GM21515 (cell line): ENCODE data around the gene OTOGL.
"Not testable (repeated sequence)": the region's sequence is repeated elsewhere in the genome, so short reads cannot be mapped to it uniquely, and the experiment has no call there.

Experiments used
- ATAC-seq: cut with Tn5 transposase; IDR thresholded peaks from one replicate; pipeline ENCODE4 v1.9.1; 2021; ENCODE audit not compliant: unreplicated experiment

OTOGL gene

DNA sequence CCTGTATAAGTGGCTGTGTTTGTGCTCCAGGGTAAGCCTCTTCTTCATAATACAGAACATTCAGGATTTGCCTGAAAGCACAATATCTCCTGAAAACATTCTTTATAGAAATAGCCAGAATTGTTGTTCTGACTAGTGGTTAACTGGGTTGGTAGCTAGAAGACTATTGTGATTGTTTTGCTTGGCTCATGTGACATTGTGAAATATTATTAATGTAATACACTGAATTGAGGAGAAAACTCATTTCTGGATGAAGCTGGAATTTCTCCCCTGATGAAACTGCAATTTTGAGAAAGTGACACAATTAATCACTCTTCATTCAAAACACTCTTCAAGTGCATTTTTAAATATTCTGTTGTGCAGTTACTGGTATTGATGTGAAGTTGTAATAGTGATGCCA lies 172.4 kb downstream of the OTOGL start:
- no peak for ATAC-seq

GRCh38 chr12:80272387-80272915 lies 173.1 kb downstream of the OTOGL start:
- ATAC-seq: no peak

GRCh38 chr12:80273144-80273543 lies 173.8 kb downstream of the OTOGL start:
- no peak for ATAC-seq

DNA sequence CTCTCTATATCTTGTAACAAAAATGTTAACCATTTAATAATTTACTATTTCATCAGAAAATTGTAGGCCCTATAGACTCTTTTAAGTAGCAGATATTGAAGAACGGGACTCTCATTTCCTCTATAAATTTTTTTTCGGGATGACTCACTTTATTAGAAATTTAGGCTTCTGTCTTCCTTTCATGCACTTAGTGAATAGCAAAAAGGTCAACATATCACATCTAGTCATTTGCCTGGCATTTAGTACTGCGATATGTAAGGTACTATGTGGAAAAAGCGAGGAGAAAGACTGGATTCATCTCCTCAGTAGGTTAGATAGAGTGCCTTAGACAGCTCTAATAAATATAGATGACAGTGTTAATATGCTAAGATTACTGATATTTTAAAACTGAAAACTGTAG lies 178.4 kb downstream of the OTOGL start:
- no peak for ATAC-seq

DNA sequence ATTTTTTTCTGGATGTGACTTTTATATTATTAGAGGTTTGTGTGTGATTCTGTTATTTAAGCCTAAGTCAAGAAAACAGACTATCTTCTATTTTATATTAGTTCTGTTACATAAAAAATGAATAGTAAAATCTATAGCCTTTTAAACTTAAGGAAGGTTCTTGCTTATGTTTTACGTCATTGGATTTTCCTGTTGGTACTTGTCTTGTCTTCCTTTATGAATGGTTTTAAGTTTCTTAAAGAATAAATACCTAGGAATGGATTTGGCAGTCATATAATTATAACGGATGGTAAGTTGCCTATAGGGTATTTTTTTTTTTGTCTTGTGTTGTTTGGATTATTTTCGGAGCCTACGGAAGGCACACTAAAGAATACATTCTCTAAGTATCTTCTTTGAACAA lies 182.9 kb downstream of the OTOGL start:
- ATAC-seq: no peak

GRCh38 chr12:80282761-80283160 lies 183.4 kb downstream of the OTOGL start:
- no peak for ATAC-seq

GRCh38 chr12:80291108-80291754 lies 191.9 kb downstream of the OTOGL start:
- ATAC-seq: peak; percentile 49

DNA sequence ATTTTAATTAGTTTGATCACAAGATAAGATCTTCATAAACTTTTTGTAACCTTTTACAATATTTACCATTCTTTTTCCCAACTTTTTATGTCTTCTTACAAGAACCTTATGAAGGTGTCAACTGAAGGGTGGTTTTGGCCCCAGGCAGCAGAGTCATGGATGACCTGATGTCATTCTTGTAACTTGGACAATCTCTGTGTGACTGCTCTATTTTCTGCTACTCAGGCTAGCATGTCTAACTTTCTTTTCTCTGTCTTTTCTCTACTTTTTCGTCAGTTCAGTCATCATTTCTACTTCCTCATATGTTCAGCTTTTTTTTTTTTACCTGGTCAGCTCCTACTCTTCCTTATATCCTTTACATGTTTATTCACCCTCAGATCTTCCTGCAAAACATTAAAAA lies 194.0 kb downstream of the OTOGL start:
- ATAC-seq: peak; percentile 58

DNA sequence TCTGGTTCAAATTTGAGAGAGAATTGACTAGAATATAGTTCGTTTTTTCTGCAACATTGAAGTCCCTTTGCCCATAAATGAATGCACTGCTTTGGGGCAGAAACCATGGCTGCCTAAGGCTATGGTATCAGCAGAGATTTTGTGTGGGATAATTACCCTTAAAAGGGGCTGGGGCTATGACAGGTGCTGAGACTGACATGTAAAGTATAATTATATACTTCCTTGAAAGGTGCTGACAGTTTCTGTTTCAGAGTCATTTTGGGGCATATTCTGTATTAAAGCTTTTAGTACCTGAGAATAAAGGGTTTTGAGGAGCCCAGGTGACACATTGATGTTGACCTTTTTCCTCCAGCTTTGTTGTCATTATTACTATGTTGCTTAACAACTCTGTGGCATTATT lies 194.4 kb downstream of the OTOGL start:
- peak; percentile 84 for ATAC-seq

GRCh38 chr12:80299219-80299618 lies 199.9 kb downstream of the OTOGL start:
- ATAC-seq: peak; percentile 38

DNA sequence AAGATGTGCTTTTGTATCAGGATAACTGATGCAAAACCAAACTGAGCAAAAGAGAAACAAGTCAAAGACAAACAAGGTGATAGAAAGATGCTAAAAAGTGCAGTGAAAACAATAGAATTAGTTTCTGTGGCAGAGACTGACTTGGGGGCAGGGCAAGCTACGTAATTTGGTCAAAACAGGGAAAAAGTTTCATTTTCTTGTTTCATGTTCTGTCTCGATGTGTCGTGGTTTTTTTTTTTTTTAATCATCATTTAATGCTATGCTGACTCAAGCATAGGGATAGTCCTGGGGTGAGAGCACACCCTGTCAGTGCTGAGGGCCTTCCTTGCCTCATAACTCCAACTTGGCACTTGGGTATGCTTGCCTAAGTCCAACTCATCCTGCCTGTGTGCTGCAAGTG lies 200.6 kb downstream of the OTOGL start:
- peak; percentile 79 for ATAC-seq

GRCh38 chr12:80307436-80307835 lies 208.1 kb downstream of the OTOGL start:
- ATAC-seq: not testable (repeated sequence)

DNA sequence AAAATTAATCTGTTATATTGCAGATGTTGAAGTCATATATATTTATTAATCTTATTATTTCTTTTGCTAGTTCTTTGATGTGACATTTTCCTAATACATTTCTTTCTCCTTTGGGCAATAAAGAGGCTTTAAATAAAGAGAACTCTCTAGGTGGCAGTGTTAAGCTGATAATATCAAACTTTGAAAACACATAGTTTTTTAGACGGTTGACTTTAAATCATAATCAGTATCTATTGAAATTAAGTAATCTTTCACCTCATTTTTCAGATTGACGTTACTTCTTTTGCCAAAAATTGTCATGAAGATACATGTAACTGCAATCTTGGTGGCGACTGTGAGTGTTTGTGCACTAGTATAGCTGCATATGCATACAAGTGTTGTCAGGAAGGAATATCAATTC lies 213.9 kb downstream of the OTOGL start:
- ATAC-seq: no peak

DNA sequence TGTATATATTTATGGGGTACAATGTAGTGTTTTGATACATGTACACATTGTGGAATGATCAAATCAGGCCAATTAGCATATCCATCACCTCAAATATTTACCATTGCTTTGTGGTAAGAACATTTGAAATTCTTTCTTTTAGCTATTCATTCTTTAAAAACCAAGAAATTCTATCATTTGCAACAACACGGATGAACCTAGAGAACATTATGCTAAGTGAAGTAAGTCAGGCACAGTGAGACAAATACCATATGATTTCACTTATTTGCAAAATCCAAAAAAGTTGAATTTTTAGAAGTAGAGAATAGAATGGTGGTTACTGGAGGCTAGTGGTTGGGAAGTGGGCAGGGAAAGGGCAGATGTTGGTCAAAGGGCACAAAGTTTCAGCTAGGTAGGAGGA lies 215.4 kb downstream of the OTOGL start:
- ATAC-seq: no peak

GRCh38 chr12:80316222-80316621 lies 216.9 kb downstream of the OTOGL start:
- ATAC-seq: no peak

DNA sequence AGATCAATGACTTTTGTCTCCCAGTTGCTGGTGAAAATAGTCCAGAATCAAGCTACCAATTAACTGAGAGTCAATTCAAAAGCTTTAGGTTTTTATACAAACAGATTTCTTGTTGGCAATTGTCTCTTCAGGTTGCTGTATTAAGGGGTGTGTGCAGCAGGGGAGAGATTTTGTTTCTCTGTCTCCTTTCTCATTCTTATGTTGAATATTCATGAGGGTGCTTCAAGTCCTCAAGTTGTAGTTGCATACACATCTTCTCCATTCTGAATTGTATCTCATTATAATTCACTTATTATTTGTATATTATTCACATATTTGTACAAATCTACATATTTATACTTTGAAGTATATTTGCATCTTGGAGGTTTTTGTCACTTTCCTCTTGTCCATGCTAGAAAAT lies 218.0 kb downstream of the OTOGL start:
- no peak for ATAC-seq

GRCh38 chr12:80317899-80318298 lies 218.6 kb downstream of the OTOGL start:
- no peak for ATAC-seq

DNA sequence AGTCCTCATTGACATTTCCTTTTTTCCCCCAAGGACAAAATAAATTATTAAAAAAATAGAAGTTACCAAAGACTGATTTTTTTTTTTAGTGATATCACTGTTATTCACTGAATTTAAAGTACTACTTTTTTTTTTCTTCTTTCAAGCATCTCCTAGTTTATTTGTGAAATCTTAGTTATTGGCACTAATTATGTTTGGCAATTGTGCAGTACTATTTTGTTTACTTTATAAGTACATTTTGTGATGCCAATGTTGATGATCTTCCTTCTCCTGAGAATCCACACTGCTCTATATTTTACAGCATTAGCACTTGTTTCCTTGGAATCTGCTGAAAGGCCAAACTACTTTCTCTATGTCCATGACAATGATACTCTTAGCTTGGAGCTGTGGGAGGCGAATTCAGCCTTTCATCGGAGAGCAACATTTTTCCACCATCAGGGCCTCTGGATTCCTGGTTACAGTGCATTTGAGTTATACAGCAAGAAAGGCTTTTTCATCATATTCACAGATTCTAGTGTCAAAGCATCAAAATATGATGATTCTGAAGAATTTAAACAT lies 220.9 kb downstream of the OTOGL start:
- ATAC-seq: no peak

DNA sequence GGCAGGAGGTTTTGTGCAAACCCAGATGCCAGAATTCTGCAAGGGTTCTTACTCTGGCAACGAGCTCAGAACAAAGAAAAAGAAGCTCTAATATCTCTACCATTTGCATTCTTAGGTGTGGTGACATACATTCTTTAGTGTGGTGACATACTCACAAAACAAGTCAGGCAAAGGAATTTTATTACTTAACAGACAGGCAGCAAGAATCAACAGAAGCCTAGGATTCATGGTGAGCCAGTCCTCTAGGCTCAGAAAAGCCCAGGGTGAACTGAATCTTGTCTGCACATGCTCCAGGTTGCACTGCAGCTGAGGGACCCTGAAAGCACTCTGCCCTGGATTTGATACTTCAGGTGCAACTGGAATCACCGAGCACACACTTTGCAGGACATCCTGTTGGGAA lies 222.3 kb downstream of the OTOGL start:
- no peak for ATAC-seq

GRCh38 chr12:80325167-80325959 lies 226.0 kb downstream of the OTOGL start:
- ATAC-seq: no peak

DNA sequence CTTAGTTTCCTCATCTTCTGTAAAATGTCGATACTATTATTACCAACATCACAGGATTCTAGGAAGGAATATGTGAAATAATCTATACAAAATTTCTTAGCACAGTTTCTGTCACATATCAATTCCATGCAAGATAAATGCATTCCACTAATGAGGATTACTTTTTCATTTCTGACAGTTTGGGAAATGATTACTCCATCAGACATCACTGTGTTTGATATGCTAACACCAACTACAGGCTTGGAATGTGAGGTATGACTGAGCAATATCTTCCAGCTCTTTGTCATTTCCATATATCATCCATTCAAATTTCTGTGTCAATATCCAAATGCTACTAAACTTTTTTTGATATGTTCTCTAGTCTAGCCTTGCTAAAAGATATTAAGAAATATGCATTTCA lies 233.5 kb downstream of the OTOGL start:
- no peak for ATAC-seq

GRCh38 chr12:80352474-80352873 lies 253.1 kb downstream of the OTOGL start:
- no peak for ATAC-seq
